B cell (primary cell): ENCODE data around the gene SZT2. TPM values are rescaled to one million over a fixed set of nuclear protein-coding genes. Genes with fewer than 3 reads are reported as not detected.

Experiments used
- ATAC-seq: fragments of 200-7000 bp; cut with Tn5 transposase; one replicate; pipeline ENCODE4 v1.10.0; 2021; ENCODE audit warnings: low read depth, mild to moderate bottlenecking, moderate number of reproducible peaks, moderate library complexity
- CTCF ChIA-PET: fragments of 350-600 bp; sonication (Branson Sonifier 250); formaldehyde crosslinking; loops from one replicate; lab custom pipeline; 2021; ENCODE audit warnings: antibody characterized with exemption, inconsistent platforms; lab: Charles Lee
- POLR2A ChIA-PET: fragments of 350-600 bp; sonication (Branson Sonifier 250); formaldehyde crosslinking; loops from one replicate; lab custom pipeline; 2021; ENCODE audit warnings: antibody characterized with exemption; lab: Charles Lee
- DNase-seq: peaks from one replicate; pipeline ENCODE4 v3.0.0; 2013
- H2AFZ ChIP-seq: 2 replicates; pipeline ENCODE4 v1.6.1; 2012; ENCODE audit warnings: mild to moderate bottlenecking, low read depth, low read length; ENCODE audit not compliant: insufficient read depth, poor library complexity, severe bottlenecking
- H3K27ac ChIP-seq, 2 donors: 1 replicate in 1 of 2; 2 replicates in 1 of 2; pipeline ENCODE4 v1.5.1; 2012 to 2013; ENCODE audit warnings: low read length in 2 of 2, mild to moderate bottlenecking in 2 of 2, moderate library complexity in 1 of 2
- H3K27me3 ChIP-seq, 4 experiments: fragments of 200-600 bp in 1 of 4; sonication (generic) in 1 of 4; replicated peaks in 1 of 4; 1 replicate in 2 of 4; 2 replicates in 2 of 4; pipeline versions ENCODE4 v1.6.1 to v1.7.0; 2013 to 2016; ENCODE audit warnings: low read length in 3 of 4, mild to moderate bottlenecking in 2 of 4, mixed read lengths in 1 of 4, moderate library complexity in 1 of 4; ENCODE audit not compliant: insufficient read depth in 4 of 4, control insufficient read depth in 3 of 4; ENCODE audit errors: control extremely low read depth in 1 of 4
- H3K36me3 ChIP-seq, 2 experiments: replicated peaks in 1 of 2; 1 replicate in 1 of 2; 2 replicates in 1 of 2; pipeline versions ENCODE4 v1.6.1 to v1.7.1; 2013; ENCODE audit warnings: low read length in 1 of 2; ENCODE audit not compliant: insufficient read depth in 2 of 2, control insufficient read depth in 1 of 2; ENCODE audit errors: control extremely low read depth in 1 of 2, extremely low read depth in 1 of 2
- H3K4me1 ChIP-seq, 2 donors: fragments of 200-600 bp in 1 of 2; sonication (generic) in 1 of 2; 1 replicate in 1 of 2; 2 replicates in 1 of 2; pipeline versions ENCODE4 v1.5.1 to v1.6.1; 2013 to 2017; ENCODE audit warnings: low read length in 2 of 2; ENCODE audit not compliant: control insufficient read depth in 2 of 2, insufficient read depth in 2 of 2
- H3K4me2 ChIP-seq: replicated peaks from 2 replicates; pipeline ENCODE3; 2012; ENCODE audit warnings: mild to moderate bottlenecking, low read depth, low read length; ENCODE audit not compliant: poor library complexity, severe bottlenecking
- H3K4me3 ChIP-seq, 5 experiments: fragments of 200-600 bp in 1 of 5; sonication (generic) in 1 of 5; 1 replicate in 3 of 5; 2 replicates in 2 of 5; pipeline versions ENCODE4 v1.5.1 to v1.7.0; 2011 to 2016; ENCODE audit warnings: low read length in 4 of 5, mild to moderate bottlenecking in 4 of 5, low read depth in 2 of 5, control low read depth in 1 of 5, moderate library complexity in 1 of 5; ENCODE audit not compliant: insufficient read depth in 1 of 5; ENCODE audit errors: control extremely low read depth in 1 of 5, extremely low read depth in 1 of 5
- H3K79me2 ChIP-seq: fragments of 200-600 bp; sonication (generic); one replicate; pipeline ENCODE4 v1.6.0; 2016; ENCODE audit warnings: low read length; ENCODE audit not compliant: control insufficient read depth, insufficient read depth
- H3K9ac ChIP-seq: fragments of 200-600 bp; sonication (generic); 2 replicates; pipeline ENCODE4 v1.6.1; 2017; ENCODE audit warnings: mild to moderate bottlenecking, low read length, moderate library complexity
- H3K9me3 ChIP-seq, 3 donors: one replicate each; pipeline versions ENCODE4 v1.6.1 to v1.7.1; 2013; ENCODE audit warnings: low read length in 2 of 3; ENCODE audit not compliant: control insufficient read depth in 2 of 3, insufficient read depth in 1 of 3; ENCODE audit errors: control extremely low read depth in 1 of 3
- H4K20me1 ChIP-seq: 2 replicates; pipeline ENCODE4 v1.6.0; 2012; ENCODE audit warnings: mild to moderate bottlenecking, low read length; ENCODE audit not compliant: insufficient read depth, control insufficient read depth, poor library complexity, severe bottlenecking
- H3K27ac Mint-ChIP-seq: one replicate; pipeline ENCODE4 v1.8.0; 2021; ENCODE audit warnings: mixed read lengths
- H3K27me3 Mint-ChIP-seq: one replicate; pipeline ENCODE4 v1.8.0; 2021; ENCODE audit warnings: mixed read lengths
- H3K4me1 Mint-ChIP-seq: one replicate; pipeline ENCODE4 v1.8.0; 2021; ENCODE audit warnings: mixed read lengths
- H3K4me3 Mint-ChIP-seq: one replicate; pipeline ENCODE4 v1.8.0; 2021; ENCODE audit warnings: mixed read lengths
- H3K9me3 Mint-ChIP-seq: one replicate; pipeline ENCODE4 v1.8.0; 2022; ENCODE audit warnings: mixed read lengths; ENCODE audit not compliant: insufficient read depth
- CTCF ChIP-seq: fragments of 200-600 bp; IDR thresholded peaks from one replicate; pipeline ENCODE4 v1.8.0; 2022; ENCODE audit warnings: antibody characterized with exemption, mild to moderate bottlenecking
- EZH2 ChIP-seq: IDR thresholded peaks from 2 replicates; pipeline ENCODE4 v1.6.1; 2012; ENCODE audit warnings: borderline replicate concordance, low read depth, mild to moderate bottlenecking, moderate library complexity, low read length; ENCODE audit not compliant: insufficient read depth, poor library complexity, severe bottlenecking
- WGBS: methylation state at CpG from one replicate; pipeline ENCODE4 v1.1.5; 2013; ENCODE audit warnings: missing lambda C conversion rate; ENCODE audit not compliant: insufficient coverage; 5-methylcytosine and 5-hydroxymethylcytosine counted together
- intact Hi-C: fragments of 100-400 bp; cut with micrococcal nuclease; formaldehyde crosslinking; loops from one replicate; pipeline ENCODE4 v1.10.0; 2022
- polyA plus RNA-seq: library from polyadenylated mRNA; depleted of rRNA; stranded (reverse); fragments of >200 nt; gene quantifications from 2 replicates; pipeline ENCODE4 v1.2.3, GENCODE V29; 2012
- total RNA-seq, 2 donors: library from RNA; stranded (reverse); fragments of 120-200 nt in 1 of 2; gene quantifications; 1 replicate in 1 of 2; 2 replicates in 1 of 2; pipeline versions ENCODE4 v1.2.3 to v1.2.4, GENCODE V29; 2013 to 2022

The SZT2 gene
- total and polyA plus RNA-seq, 2 donors (not counting 1 experiment from before 2014, with no cell fraction given) = 41.4 to 197 TPM

- no peak overlapping the region for H3K9ac ChIP-seq
- H3K27ac ChIP-seq = no peak overlapping the region
- no peak overlapping the region for H3K4me3 Mint-ChIP-seq
- intact Hi-C loops = no loop called here
- no peaks in the 10 kb centered on the region for H3K9me3 Mint-ChIP-seq
- H3K4me3 ChIP-seq = no peak overlapping the region
- H3K4me2 ChIP-seq = no peak overlapping the region
- H3K4me1 ChIP-seq = no peaks in the 10 kb centered on the region
- H3K79me2 ChIP-seq = no peaks in the 10 kb centered on the region
- H3K27me3 Mint-ChIP-seq = no peaks in the 10 kb centered on the region
- POLR2A ChIA-PET = no interaction called here
- H3K36me3 ChIP-seq = peaks cover 0 to 77% of the 10 kb centered on the region in 2 experiments
- TF ChIP-seq CTCF = no peak
- TF ChIP-seq EZH2 = no peak
- H2AFZ ChIP-seq = no peak overlapping the region
- no peaks in the 10 kb centered on the region for H4K20me1 ChIP-seq
- ATAC-seq (no peak), DNase-seq (no peak)
- 100% methylated on average over 2 of the region's 5 CpGs for WGBS
- no peaks in the 10 kb centered on the region for H3K9me3 ChIP-seq
- CTCF ChIA-PET = no interaction called here
- no peaks in the 10 kb centered on the region for H3K27me3 ChIP-seq
- no peaks in the 10 kb centered on the region for H3K4me1 Mint-ChIP-seq
- H3K27ac Mint-ChIP-seq = no peak overlapping the region
Observed at GRCh38 chr1:43432907-43433306, 43.2 kb downstream of the SZT2 start.

DNA sequence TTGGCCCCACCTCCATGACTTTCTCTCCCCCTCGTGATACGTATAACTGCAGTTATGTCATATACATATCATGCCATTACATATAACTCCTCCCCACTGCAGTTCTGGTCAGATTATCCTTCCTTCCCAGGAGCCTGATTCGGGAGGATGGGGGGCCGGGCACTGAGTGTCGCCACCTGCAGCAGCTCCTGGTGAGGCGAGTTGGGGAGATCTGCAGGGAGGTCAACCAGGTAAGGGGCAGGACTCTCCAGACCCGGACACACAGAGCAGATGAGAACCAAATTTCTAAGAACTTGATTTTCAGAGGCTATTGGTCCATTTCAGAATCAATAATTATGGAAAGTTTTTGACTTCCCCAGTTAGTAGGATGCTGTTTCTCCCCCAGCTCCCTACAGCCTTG lies 44.6 kb downstream of the SZT2 start:
- no peaks in the 10 kb centered on the region for H3K9me3 Mint-ChIP-seq
- H4K20me1 ChIP-seq = no peaks in the 10 kb centered on the region
- 97% methylated on average over 5 of the region's 7 CpGs for WGBS

More for the DNA sequence above, 44.6 kb downstream of the SZT2 start:
- no peak overlapping the region for H3K4me2 ChIP-seq
- no peak overlapping the region for H3K4me3 ChIP-seq
- no peaks in the 10 kb centered on the region for H3K4me1 ChIP-seq
- Mint-ChIP-seq H3K4me1 (no peaks in the 10 kb centered on the region), H3K4me3 (no peak overlapping the region), H3K27ac (no peak overlapping the region), H3K27me3 (no peaks in the 10 kb centered on the region)
- intact Hi-C loops = no loop called here
- ATAC-seq (no peak), DNase-seq (no peak)
- no peaks in the 10 kb centered on the region for H3K27me3 ChIP-seq
- H3K79me2 ChIP-seq = no peaks in the 10 kb centered on the region
- no peak overlapping the region for H3K9ac ChIP-seq
- no peak for TF ChIP-seq CTCF
- TF ChIP-seq EZH2 = no peak
- POLR2A ChIA-PET = no interaction called here
- H2AFZ ChIP-seq = no peak overlapping the region
- CTCF ChIA-PET = interaction anchor here (1.0 kb wide), 1 partner anchor 20 kb away, joined by 3 read pairs; no protein-coding TSS in a partner anchor
- H3K36me3 ChIP-seq = peaks cover 0 to 76% of the 10 kb centered on the region in 2 experiments
- H3K27ac ChIP-seq = no peak overlapping the region
- H3K9me3 ChIP-seq = peaks cover 0 to under 1% (median 0%) of the 10 kb centered on the region in 3 donors
